Measurements from ENCODE around the gene BORCS5.

- no peak for TF ChIP-seq CTCF (conservative IDR thresholded peaks at IDR 0.05; ENCODE audit: low read depth, low read length)
- no peak for TF ChIP-seq CEBPB (IDR thresholded peaks at IDR 0.05; ENCODE audit: low read depth, low read length)
- TF ChIP-seq RCOR1 (IDR thresholded peaks at IDR 0.05; ENCODE audit: insufficient replicate concordance, low read length) = no peak
- TF ChIP-seq POLR2A (IDR thresholded peaks at IDR 0.05; ENCODE audit: low read depth, low read length) = no peak
- no peak for TF ChIP-seq FOS (IDR thresholded peaks at IDR 0.05; ENCODE audit: low read depth, low read length)
- TF ChIP-seq RAD21 (IDR thresholded peaks at IDR 0.05; ENCODE audit: low read length) = no peak
- TF ChIP-seq MXI1 (IDR thresholded peaks at IDR 0.05; ENCODE audit: borderline replicate concordance, low read depth, low read length) = no peak
- TF ChIP-seq RFX5 (IDR thresholded peaks at IDR 0.05; ENCODE audit: low read depth, low read length) = no peak
- TF ChIP-seq SMC3 (IDR thresholded peaks at IDR 0.05; ENCODE audit: low read depth, low read length) = no peak
- TF ChIP-seq CHD1 (IDR thresholded peaks at IDR 0.05; ENCODE audit: low read depth, low read length) = no peak
- no peak for TF ChIP-seq USF2 (IDR thresholded peaks at IDR 0.05; ENCODE audit: low read depth, low read length)
- TF ChIP-seq MAFK (IDR thresholded peaks at IDR 0.05; ENCODE audit: low read depth, low read length) = no peak
Measured at GRCh38 chr12:12323591-12323990, 33.3 kb upstream of the BORCS5 start.

Data from IMR-90 (cell line).